IPS-NIHi7 (cell line): Measurements from ENCODE around the gene HAUS7.
"Not testable (repeated sequence)": the region's sequence is repeated elsewhere in the genome, so short reads cannot be mapped to it uniquely, and the experiment has no call there.

Experiments
- DNase-seq: peaks from one replicate; pipeline ENCODE4 v3.0.0; 2012; ENCODE audit warnings: mixed read lengths; ENCODE audit errors: extremely low spot score

The HAUS7 gene

GRCh38 chrX:153409414-153410101 is 60.8 kb downstream of the HAUS7 start:
- DNase-seq, result no peak

GRCh38 chrX:153408871-153409351 is 61.5 kb downstream of the HAUS7 start:
- DNase-seq, result no peak

- no peak for DNase-seq
Measured at GRCh38 chrX:153408221-153408721, 62.1 kb downstream of the HAUS7 start.

GRCh38 chrX:153407736-153408135 is 62.6 kb downstream of the HAUS7 start:
- no peak for DNase-seq

GRCh38 chrX:153406903-153407302 is 63.5 kb downstream of the HAUS7 start:
- DNase-seq, result no peak

- DNase-seq, result no peak
Measured at GRCh38 chrX:153406011-153406410, 64.4 kb downstream of the HAUS7 start.

GRCh38 chrX:153405426-153405825 is 65.0 kb downstream of the HAUS7 start:
- DNase-seq, result no peak

GRCh38 chrX:153404333-153404732 is 66.0 kb downstream of the HAUS7 start:
- not testable (repeated sequence) for DNase-seq

GRCh38 chrX:153401133-153401764 is 69.1 kb downstream of the HAUS7 start, which contains the start of gene PNMA6E:
Gene PNMA6E (minus strand): TSS chrX:153401350. CDS start chrX:153398849, 2,501 bp downstream.
- no peak for DNase-seq

- DNase-seq, result peak; percentile 83
Measured at GRCh38 chrX:153400146-153401132, 69.9 kb downstream of the HAUS7 start.

GRCh38 chrX:153398275-153398960 is 72.0 kb downstream of the HAUS7 start:
- no peak for DNase-seq
